Memory B cell (primary cell): ENCODE data around the gene CFAP74.
A peak's percentile ranks its signal among the peaks of the same experiment; 100 is the strongest.

ENCODE experiments used
- ATAC-seq: fragments of 150-1000 bp; cut with Tn5 transposase; 2 replicates; pipeline ENCODE4 v1.10.0; 2021; ENCODE audit warnings: low read depth, mild to moderate bottlenecking, moderate library complexity
- DNase-seq, 2 donors: peaks; one replicate each; pipeline ENCODE4 v3.0.0; 2022; ENCODE audit warnings: low spot score in 2 of 2
- H3K27ac Mint-ChIP-seq: one replicate; pipeline ENCODE4 v1.8.0; 2022; ENCODE audit warnings: mild to moderate bottlenecking, moderate library complexity, mixed read lengths
- H3K27me3 Mint-ChIP-seq: one replicate; pipeline ENCODE4 v1.8.0; 2022; ENCODE audit warnings: mixed read lengths
- H3K36me3 Mint-ChIP-seq: one replicate; pipeline ENCODE4 v1.8.0; 2022; ENCODE audit warnings: mild to moderate bottlenecking, mixed read lengths
- H3K4me1 Mint-ChIP-seq: one replicate; pipeline ENCODE4 v1.8.0; 2022; ENCODE audit warnings: mixed read lengths
- H3K4me3 Mint-ChIP-seq: one replicate; pipeline ENCODE4 v1.8.0; 2022; ENCODE audit warnings: mild to moderate bottlenecking, moderate library complexity, mixed read lengths
- H3K9me3 Mint-ChIP-seq: one replicate; pipeline ENCODE4 v1.8.0; 2022; ENCODE audit warnings: mixed read lengths

CFAP74 gene

GRCh38 chr1:2019571-2020309 lies 16.2 kb upstream of the CFAP74 start:
- Mint-ChIP-seq H3K27me3 (peaks cover 28% of the 10 kb centered on the region), H3K4me1 (peaks cover 3% of the 10 kb centered on the region)
- ATAC-seq: peak; percentile 17

DNA sequence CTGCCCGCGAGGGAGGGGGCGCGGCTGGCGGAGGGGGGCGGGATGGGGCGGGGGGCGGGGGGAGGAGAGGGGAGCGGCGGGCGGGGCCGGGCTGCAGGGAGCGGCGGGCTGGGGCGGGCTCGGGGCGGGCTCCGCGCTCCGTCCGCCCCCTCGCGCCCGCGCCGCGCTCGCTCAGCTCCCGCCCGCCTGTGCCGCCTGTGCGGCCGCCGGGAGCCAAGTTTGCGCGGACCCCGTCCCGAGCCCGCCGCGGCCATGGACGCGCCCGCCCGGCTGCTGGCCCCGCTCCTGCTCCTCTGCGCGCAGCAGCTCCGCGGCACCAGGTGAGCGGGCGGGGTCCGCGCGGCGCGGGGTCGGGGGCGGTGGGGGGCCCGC lies 15.6 kb upstream of the CFAP74 start, which contains the start of gene GABRD:
TSS of gene GABRD (plus strand) at position 174 of the 372 bp plus-strand sequence. CDS start at position 253, 79 bp downstream.
- H3K4me3 Mint-ChIP-seq: peak within 1 kb of the TSS; percentile 70
- no peaks in the 10 kb centered on the region for H3K36me3 Mint-ChIP-seq
- ATAC-seq (peak; percentile 60), DNase-seq (no peak)
- peaks cover 28% of the 10 kb centered on the region for H3K27me3 Mint-ChIP-seq
- no peaks in the 10 kb centered on the region for H3K9me3 Mint-ChIP-seq
- H3K27ac Mint-ChIP-seq: no peak within 1 kb of the TSS
- H3K4me1 Mint-ChIP-seq: peaks cover 3% of the 10 kb centered on the region

More at GRCh38 chr1:2019571-2020309, 16.2 kb upstream of the CFAP74 start:
- no peaks in the 10 kb centered on the region for H3K36me3 Mint-ChIP-seq
- H3K9me3 Mint-ChIP-seq: no peaks in the 10 kb centered on the region
- H3K27ac Mint-ChIP-seq: no peak overlapping the region
- H3K4me3 Mint-ChIP-seq: no peak overlapping the region
- no peak for DNase-seq

- Mint-ChIP-seq H3K27me3 (peaks cover 28% of the 10 kb centered on the region), H3K4me1 (peaks cover 3% of the 10 kb centered on the region), H3K9me3 (no peaks in the 10 kb centered on the region), H3K27ac (no peak overlapping the region), H3K4me3 (peak overlapping the region; percentile 70), H3K36me3 (no peaks in the 10 kb centered on the region)
- no peak for DNase-seq
- no peak for ATAC-seq
These were observed 14.9 kb upstream of the CFAP74 start for GRCh38 chr1:2018217-2019171.

- ATAC-seq (no peak), DNase-seq (no peak)
- H3K27me3 Mint-ChIP-seq: peaks cover 28% of the 10 kb centered on the region
- no peaks in the 10 kb centered on the region for H3K9me3 Mint-ChIP-seq
- peaks cover 3% of the 10 kb centered on the region for H3K4me1 Mint-ChIP-seq
- H3K27ac Mint-ChIP-seq: no peak overlapping the region
- H3K36me3 Mint-ChIP-seq: no peaks in the 10 kb centered on the region
- no peak overlapping the region for H3K4me3 Mint-ChIP-seq
These were observed 12.5 kb upstream of the CFAP74 start for GRCh38 chr1:2016123-2016522.

DNA sequence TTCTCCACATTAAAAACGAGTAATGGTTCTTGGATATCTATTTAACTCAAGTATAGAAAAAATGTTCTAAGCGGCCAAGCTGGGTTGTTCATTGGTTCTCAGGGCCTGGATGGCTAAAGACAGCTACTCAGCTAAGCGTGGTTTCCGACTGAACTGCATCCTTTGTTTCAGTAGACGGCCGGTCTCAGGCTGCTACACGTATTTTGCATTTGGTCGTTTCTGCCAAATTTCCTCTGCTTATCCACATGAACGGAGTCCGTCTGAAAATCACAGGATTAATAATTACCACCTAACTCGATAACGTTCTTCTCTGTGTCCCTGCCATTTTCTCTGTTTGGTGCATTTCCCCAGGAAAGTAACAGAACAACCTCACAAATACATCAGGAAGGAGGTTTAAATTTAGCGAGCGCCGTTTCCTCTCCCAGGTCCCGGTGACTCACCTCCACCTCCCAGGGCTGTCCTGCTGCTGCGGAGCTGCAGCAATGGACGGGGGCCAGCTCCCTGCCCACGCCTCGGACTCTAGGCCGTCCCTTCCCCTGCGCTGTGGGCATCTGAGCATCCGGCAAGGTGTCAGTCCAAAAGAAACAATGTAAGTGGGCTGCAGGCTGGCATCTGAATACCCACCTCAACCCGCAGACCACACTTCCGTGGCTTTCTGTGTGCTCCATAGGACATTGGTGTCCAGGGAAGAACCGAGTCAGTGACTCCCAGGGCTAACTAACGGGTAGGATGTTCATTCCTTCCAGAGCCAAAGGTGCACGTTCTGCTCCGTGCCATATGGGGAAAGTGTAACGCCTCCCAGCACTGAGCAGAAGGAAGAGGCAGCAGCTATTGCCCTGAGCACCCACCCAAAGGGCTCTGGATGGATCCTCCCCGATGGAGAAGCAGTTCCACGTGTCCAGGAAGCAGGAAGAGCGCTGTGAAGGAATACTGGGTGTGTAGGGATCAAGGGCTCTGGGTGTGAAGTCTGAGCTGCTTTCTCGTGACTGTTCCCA lies 11.5 kb upstream of the CFAP74 start:
- Mint-ChIP-seq H3K36me3 (no peaks in the 10 kb centered on the region), H3K4me1 (peaks cover 3% of the 10 kb centered on the region), H3K9me3 (no peaks in the 10 kb centered on the region), H3K4me3 (no peak overlapping the region), H3K27ac (no peak overlapping the region), H3K27me3 (peaks cover 24% of the 10 kb centered on the region)
- no peak for ATAC-seq
- no peak for DNase-seq

GRCh38 chr1:2014181-2014580 lies 10.6 kb upstream of the CFAP74 start:
- no peak overlapping the region for H3K27ac Mint-ChIP-seq

GRCh38 chr1:2009101-2010053 lies 5.8 kb upstream of the CFAP74 start:
- ATAC-seq (no peak), DNase-seq (no peak)
- Mint-ChIP-seq H3K4me3 (no peak overlapping the region), H3K27me3 (peaks cover 2% of the 10 kb centered on the region), H3K27ac (no peak overlapping the region), H3K36me3 (no peaks in the 10 kb centered on the region), H3K9me3 (no peaks in the 10 kb centered on the region), H3K4me1 (no peaks in the 10 kb centered on the region)

More at GRCh38 chr1:2014181-2014580, 10.6 kb upstream of the CFAP74 start:
- ATAC-seq: no peak
- H3K9me3 Mint-ChIP-seq: no peaks in the 10 kb centered on the region
- no peaks in the 10 kb centered on the region for H3K36me3 Mint-ChIP-seq
- peaks cover 3% of the 10 kb centered on the region for H3K4me1 Mint-ChIP-seq
- H3K27me3 Mint-ChIP-seq: peaks cover 24% of the 10 kb centered on the region
- DNase-seq: no peak
- H3K4me3 Mint-ChIP-seq: no peak overlapping the region

DNA sequence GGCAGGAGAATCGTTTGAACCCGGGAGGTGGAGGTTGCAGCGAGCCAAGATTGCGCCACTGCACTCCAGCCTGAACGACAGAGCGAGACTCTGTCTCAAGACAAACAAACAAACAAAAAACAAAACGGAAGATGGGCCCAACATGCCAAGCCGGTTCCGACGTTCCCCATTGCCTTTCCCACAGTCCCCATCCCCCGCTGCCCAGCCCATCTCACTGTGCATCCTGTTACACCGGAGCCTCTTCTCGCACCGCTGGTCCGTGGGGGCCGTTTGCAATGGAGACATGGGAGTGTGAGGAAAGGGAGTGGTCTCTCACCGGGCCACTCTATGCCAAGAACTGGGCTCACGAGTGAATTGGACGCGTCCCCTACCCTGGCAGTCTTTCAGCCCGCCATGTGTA lies 1.3 kb upstream of the CFAP74 start:
- no peak overlapping the region for H3K27ac Mint-ChIP-seq
- peaks cover 15% of the 10 kb centered on the region for H3K27me3 Mint-ChIP-seq
- no peaks in the 10 kb centered on the region for H3K9me3 Mint-ChIP-seq
- DNase-seq (no peak), ATAC-seq (no peak)
- H3K36me3 Mint-ChIP-seq: no peaks in the 10 kb centered on the region
- no peak overlapping the region for H3K4me3 Mint-ChIP-seq
- H3K4me1 Mint-ChIP-seq: no peaks in the 10 kb centered on the region

- Mint-ChIP-seq H3K4me1 (no peaks in the 10 kb centered on the region), H3K4me3 (no peak overlapping the region), H3K36me3 (no peaks in the 10 kb centered on the region), H3K27me3 (peaks cover 24% of the 10 kb centered on the region), H3K27ac (no peak overlapping the region), H3K9me3 (no peaks in the 10 kb centered on the region)
- DNase-seq (no peak), ATAC-seq (no peak)
These were observed 1.7 kb downstream of the CFAP74 start for GRCh38 chr1:2001773-2002411.

DNA sequence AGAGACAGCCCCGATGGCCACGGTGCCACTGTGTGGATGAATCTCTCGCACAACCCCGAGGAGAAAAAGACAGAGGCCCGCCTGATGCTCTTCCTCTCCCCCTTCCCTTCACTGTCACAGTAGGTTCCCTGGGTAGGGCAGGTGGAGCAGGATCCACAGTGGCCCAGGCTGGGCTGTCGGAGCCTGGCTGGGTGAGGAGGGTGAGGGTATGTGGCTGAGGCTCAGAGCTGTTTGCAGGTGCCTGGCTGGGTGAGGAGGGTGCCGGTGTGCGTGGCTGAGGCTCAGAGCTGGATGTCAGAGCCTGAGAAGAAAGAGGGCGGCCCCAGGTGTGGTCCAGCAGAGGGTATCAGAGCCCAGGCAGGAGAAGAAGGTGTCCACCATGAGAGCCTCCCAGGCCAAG lies 2.7 kb downstream of the CFAP74 start:
- H3K9me3 Mint-ChIP-seq: no peaks in the 10 kb centered on the region
- peaks cover 27% of the 10 kb centered on the region for H3K27me3 Mint-ChIP-seq
- no peaks in the 10 kb centered on the region for H3K4me1 Mint-ChIP-seq
- no peak for ATAC-seq
- H3K27ac Mint-ChIP-seq: no peak overlapping the region
- no peak for DNase-seq
- H3K36me3 Mint-ChIP-seq: no peaks in the 10 kb centered on the region
- H3K4me3 Mint-ChIP-seq: no peak overlapping the region

DNA sequence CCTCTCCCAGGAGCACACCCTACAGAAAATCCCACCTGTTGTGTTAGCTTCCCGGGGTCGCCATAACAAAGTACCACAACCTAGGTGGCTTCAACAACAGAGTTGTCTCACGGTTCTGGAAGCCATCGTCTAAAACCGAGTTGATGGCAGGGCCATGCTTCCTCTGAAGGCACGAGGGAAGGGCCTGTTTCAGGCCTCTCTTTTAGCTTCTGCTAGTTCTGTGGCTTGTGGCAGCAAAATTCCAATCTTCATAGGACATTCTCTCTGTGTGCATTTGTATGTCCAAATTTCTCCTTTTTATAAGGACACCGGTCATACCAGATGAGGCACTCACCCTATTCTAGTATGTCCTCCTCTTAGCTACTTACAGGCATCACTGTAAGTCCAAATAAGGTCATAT lies 3.2 kb downstream of the CFAP74 start:
- Mint-ChIP-seq H3K27me3 (peaks cover 27% of the 10 kb centered on the region), H3K36me3 (no peaks in the 10 kb centered on the region), H3K9me3 (no peaks in the 10 kb centered on the region), H3K4me1 (no peaks in the 10 kb centered on the region), H3K4me3 (no peak overlapping the region), H3K27ac (no peak overlapping the region)
- ATAC-seq (no peak), DNase-seq (no peak)

- H3K9me3 Mint-ChIP-seq: no peaks in the 10 kb centered on the region
- DNase-seq: no peak
- H3K4me1 Mint-ChIP-seq: no peaks in the 10 kb centered on the region
- peaks cover 26% of the 10 kb centered on the region for H3K27me3 Mint-ChIP-seq
- H3K36me3 Mint-ChIP-seq: no peaks in the 10 kb centered on the region
- H3K4me3 Mint-ChIP-seq: no peak overlapping the region
- no peak for ATAC-seq
- no peak overlapping the region for H3K27ac Mint-ChIP-seq
These were observed 6.0 kb downstream of the CFAP74 start for GRCh38 chr1:1997576-1997975.
